SK-N-SH (cell line): ENCODE measurements around the gene STIM1. TPM values are rescaled to one million over a fixed set of nuclear protein-coding genes. Genes with fewer than 3 reads are reported as not detected.

Experiments used
- CTCF ChIA-PET: fragments of 300-600, 350-600 bp; formaldehyde crosslinking; extraction: SDS; loops from one replicate; lab custom pipeline; 2021; lab: Yijun Ruan, JAX
- POLR2A ChIA-PET: fragments of 350-600 bp; sonication (Branson Sonifier 250); formaldehyde crosslinking; extraction: SDS; loops from one replicate; lab custom pipeline; 2020; ENCODE audit warnings: antibody characterized with exemption, inconsistent platforms; lab: Yijun Ruan, JAX
- DNase-seq: peaks from one replicate; pipeline ENCODE4 v3.0.0; 2012
- H2AFZ ChIP-seq: fragments of 200-600 bp; sonication (generic); 2 replicates; pipeline ENCODE4 v1.8.1; 2016; ENCODE audit warnings: antibody characterized with exemption, mild to moderate bottlenecking, low read depth
- H3F3A ChIP-seq: fragments of 200-600 bp; sonication (generic); replicated peaks from 2 replicates; pipeline ENCODE3; 2016; ENCODE audit warnings: antibody characterized with exemption, mild to moderate bottlenecking; ENCODE audit not compliant: insufficient read depth
- H3K27ac ChIP-seq, 2 experiments: fragments of 200-500 bp in 1 of 2; fragments of 200-600 bp in 1 of 2; sonication (Bioruptor generic) in 1 of 2; sonication (generic), shearing (Covaris generic) in 1 of 2; 2 replicates each; pipeline versions ENCODE4 v1.5.1 to v1.6.1; 2014 to 2016; ENCODE audit warnings: low read depth in 2 of 2, inconsistent platforms in 1 of 2, low read length in 1 of 2, mild to moderate bottlenecking in 1 of 2, mixed read lengths in 1 of 2
- H3K27me3 ChIP-seq: fragments of 200-600 bp; sonication (generic), shearing (Covaris generic); 2 replicates; pipeline ENCODE4 v1.6.1; 2016; ENCODE audit warnings: mixed run types; ENCODE audit not compliant: insufficient read depth
- H3K36me3 ChIP-seq, 2 experiments: fragments of 200-500 bp in 1 of 2; fragments of 200-600 bp in 1 of 2; sonication (Bioruptor generic) in 1 of 2; sonication (generic) in 1 of 2; replicated peaks in 1 of 2; 2 replicates each; pipeline versions ENCODE3 to v1.5.1; 2014 to 2016; ENCODE audit warnings: low read length in 1 of 2, mild to moderate bottlenecking in 1 of 2; ENCODE audit not compliant: insufficient read depth in 2 of 2, control insufficient read depth in 1 of 2
- H3K4me1 ChIP-seq, 2 experiments: fragments of 200-500 bp in 1 of 2; fragments of 200-600 bp in 1 of 2; sonication (Bioruptor generic) in 1 of 2; sonication (generic), shearing (Covaris generic) in 1 of 2; 2 replicates each; pipeline versions ENCODE4 v1.5.1 to v1.6.1; 2014 to 2016; ENCODE audit warnings: low read depth in 1 of 2, low read length in 1 of 2, mixed run types in 1 of 2; ENCODE audit not compliant: insufficient read depth in 2 of 2, control insufficient read depth in 1 of 2
- H3K4me2 ChIP-seq: fragments of 200-600 bp; sonication (generic), shearing (Covaris generic); 2 replicates; pipeline ENCODE4 v1.6.1; 2017; ENCODE audit warnings: mixed run types
- H3K4me3 ChIP-seq, 2 experiments: fragments of 200-500 bp in 1 of 2; fragments of 200-600 bp in 1 of 2; sonication (Bioruptor generic) in 1 of 2; sonication (generic), shearing (Covaris generic) in 1 of 2; 2 replicates each; pipeline versions ENCODE4 v1.5.1 to v1.8.1; 2014 to 2016; ENCODE audit warnings: low read depth in 2 of 2, inconsistent platforms in 1 of 2, low read length in 1 of 2, mild to moderate bottlenecking in 1 of 2, mixed read lengths in 1 of 2, moderate library complexity in 1 of 2
- H3K79me2 ChIP-seq: fragments of 200-600 bp; sonication (generic); 2 replicates; pipeline ENCODE4 v1.8.1; 2017; ENCODE audit warnings: mild to moderate bottlenecking; ENCODE audit not compliant: insufficient read depth
- H3K9ac ChIP-seq: fragments of 200-600 bp; sonication (generic); 2 replicates; pipeline ENCODE4 v1.6.1; 2017; ENCODE audit warnings: mixed run types
- H3K9me2 ChIP-seq: fragments of 200-600 bp; sonication (generic); 2 replicates; pipeline ENCODE4 v1.6.1; 2017; ENCODE audit warnings: mixed run types
- H3K9me3 ChIP-seq: fragments of 200-600 bp; sonication (generic); 2 replicates; pipeline ENCODE4 v1.6.1; 2017; ENCODE audit warnings: mixed run types, mild to moderate bottlenecking, moderate library complexity
- H4K20me1 ChIP-seq: fragments of 200-600 bp; sonication (generic); 2 replicates; pipeline ENCODE4 v1.6.1; 2017; ENCODE audit warnings: mild to moderate bottlenecking, mixed run types; ENCODE audit not compliant: insufficient read depth
- CHD2 ChIP-seq: fragments of 150-350 bp; IDR thresholded peaks from 2 replicates; pipeline ENCODE4 v1.6.1; 2018; ENCODE audit warnings: low read length; ENCODE audit not compliant: partially characterized antibody
- ELF1 ChIP-seq: IDR thresholded peaks from 2 replicates; pipeline ENCODE4 v1.4.0; 2012
- EP300 ChIP-seq, 2 experiments: IDR thresholded peaks; 2 replicates each; pipeline versions ENCODE4 v1.4.0 to v1.6.1; 2012; ENCODE audit warnings: borderline replicate concordance in 1 of 2, low read depth in 1 of 2, low read length in 1 of 2
- FOSL2 ChIP-seq: IDR thresholded peaks from 2 replicates; pipeline ENCODE4 v1.4.0; 2012; ENCODE audit warnings: low read depth, mild to moderate bottlenecking, moderate library complexity, borderline replicate concordance
- FOXJ3 ChIP-seq: sonication (generic); formaldehyde crosslinking; IDR thresholded peaks from 2 replicates; pipeline ENCODE4 v1.5.1; 2020; ENCODE audit warnings: mild to moderate bottlenecking, missing genetic modification reagents
- FOXM1 ChIP-seq: IDR thresholded peaks from 2 replicates; pipeline ENCODE4 v1.4.0; 2012; ENCODE audit warnings: low read depth, mild to moderate bottlenecking
- GABPA ChIP-seq: IDR thresholded peaks from 2 replicates; pipeline ENCODE4 v1.4.0; 2012; ENCODE audit warnings: low read depth, mild to moderate bottlenecking
- MEF2A ChIP-seq: IDR thresholded peaks from 2 replicates; pipeline ENCODE4 v1.4.0; 2012; ENCODE audit warnings: low read depth, borderline replicate concordance
- NFIC ChIP-seq: IDR thresholded peaks from 2 replicates; pipeline ENCODE4 v1.4.0; 2012; ENCODE audit warnings: borderline replicate concordance
- RXRA ChIP-seq: IDR thresholded peaks from 2 replicates; pipeline ENCODE4 v1.4.0; 2012; ENCODE audit warnings: low read depth, mild to moderate bottlenecking, borderline replicate concordance
- TCF12 ChIP-seq: IDR thresholded peaks from 2 replicates; pipeline ENCODE4 v1.4.0; 2012
- USF1 ChIP-seq: IDR thresholded peaks from 2 replicates; pipeline ENCODE4 v1.4.0; 2012; ENCODE audit warnings: low read depth, borderline replicate concordance
- WGBS: methylation state at CpG from one replicate; pipeline ENCODE4 v1.1.6; 2017; ENCODE audit warnings: low lambda C conversion rate; 5-methylcytosine and 5-hydroxymethylcytosine counted together
- polyA plus RNA-seq, 3 experiments: library from polyadenylated mRNA; depleted of rRNA; stranded (reverse); fragments of >200 nt; gene quantifications; 2 replicates each; pipeline ENCODE4 v1.2.3, GENCODE V29; 2012

The STIM1 gene
- polyA plus RNA-seq, 1 of the 3 experiments (the other 2 are of a cell fraction) = 29.5 TPM

DNA sequence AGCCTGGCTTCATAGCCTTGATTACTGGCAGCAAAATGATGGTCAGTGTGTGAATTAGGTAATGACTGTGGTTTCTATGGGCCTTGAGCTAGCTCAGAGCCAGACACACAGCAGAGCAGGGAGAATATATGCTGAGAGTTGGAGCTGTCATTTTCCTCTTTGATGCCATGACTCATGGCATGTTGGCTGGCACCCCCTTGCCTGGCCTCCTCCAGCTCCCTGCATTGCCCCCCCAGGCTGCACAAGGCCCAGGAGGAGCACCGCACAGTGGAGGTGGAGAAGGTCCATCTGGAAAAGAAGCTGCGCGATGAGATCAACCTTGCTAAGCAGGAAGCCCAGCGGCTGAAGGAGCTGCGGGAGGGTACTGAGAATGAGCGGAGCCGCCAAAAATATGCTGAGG is 218.8 kb downstream of the STIM1 start (continued):
- no peak for TF ChIP-seq MEF2A

DNA sequence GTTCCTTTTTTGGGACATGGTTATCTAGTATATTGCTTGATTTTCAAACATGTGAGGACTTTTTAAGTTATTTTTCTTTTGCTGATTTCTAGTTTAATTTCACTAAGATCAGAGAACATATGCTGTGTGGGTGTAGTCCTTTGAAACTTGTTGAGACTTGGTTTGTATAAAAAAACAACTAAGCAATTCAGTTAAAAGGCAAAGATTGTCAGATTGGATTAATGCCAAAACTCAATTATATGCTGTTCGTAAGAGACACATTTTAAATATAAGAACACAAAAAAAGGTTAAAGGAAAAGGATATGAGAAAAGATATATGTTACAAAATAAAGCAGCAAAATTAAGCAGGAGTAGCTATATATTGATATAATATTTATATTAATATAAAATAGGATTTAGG is 221.3 kb downstream of the STIM1 start:
- WGBS = 93% methylated on average over 1 of the region's 1 CpG
- no peak overlapping the region for H3K9ac ChIP-seq
- no peak overlapping the region for H3K4me2 ChIP-seq
- no peaks in the 10 kb centered on the region for H3K9me3 ChIP-seq
- no peak overlapping the region for H2AFZ ChIP-seq
- H3F3A ChIP-seq = peaks cover 4% of the 10 kb centered on the region
- H3K79me2 ChIP-seq = no peaks in the 10 kb centered on the region
- H3K4me1 ChIP-seq = peaks cover 0 to 8% of the 10 kb centered on the region in 2 experiments; a peak in 2 of 4 replicates
- peaks cover 0 to 3% of the 10 kb centered on the region in 2 experiments for H3K36me3 ChIP-seq
- no peak overlapping the region for H3K27ac ChIP-seq
- no peaks in the 10 kb centered on the region for H3K9me2 ChIP-seq
- H3K27me3 ChIP-seq = no peaks in the 10 kb centered on the region
- H4K20me1 ChIP-seq = no peaks in the 10 kb centered on the region
- POLR2A ChIA-PET = no interaction called here
- CTCF ChIA-PET = interaction anchor here (1.4 kb wide), 1 partner anchor 227 kb away, joined by 12 read pairs; no protein-coding TSS in a partner anchor
- TF ChIP-seq GABPA = no peak
- H3K4me3 ChIP-seq = no peak overlapping the region
- no peak for DNase-seq

DNA sequence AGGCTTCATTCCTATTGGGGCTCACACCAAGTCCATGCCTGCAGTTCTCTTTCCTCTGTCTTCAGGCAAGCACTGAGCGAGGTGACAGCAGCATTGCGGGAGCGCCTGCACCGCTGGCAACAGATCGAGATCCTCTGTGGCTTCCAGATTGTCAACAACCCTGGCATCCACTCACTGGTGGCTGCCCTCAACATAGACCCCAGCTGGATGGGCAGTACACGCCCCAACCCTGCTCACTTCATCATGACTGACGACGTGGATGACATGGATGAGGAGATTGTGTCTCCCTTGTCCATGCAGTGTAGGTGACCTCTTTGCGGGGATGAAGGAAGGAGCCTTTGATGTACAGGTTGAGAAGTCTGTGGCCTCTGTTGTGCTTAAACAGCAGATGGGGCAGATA is 227.7 kb downstream of the STIM1 start:
- H3K4me3 ChIP-seq = no peak overlapping the region
- ChIA-PET CTCF (interaction anchor here (0.9 to 8.1 kb wide), 5 partner anchors 10 to 234 kb away, joined by 3 to 76 read pairs (median 5); partner anchors contain the start of gene STIM1), POLR2A (no interaction called here)
- TF ChIP-seq CHD2 (no peak), EP300 (IDR thresholded peaks at IDR 0.05; ENCODE audit: borderline replicate concordance in 1 of 2, low read depth in 1 of 2, low read length in 1 of 2) (no peak), MEF2A (no peak), RXRA (no peak), USF1 (no peak), NFIC (no peak), ELF1 (no peak), FOXM1 (no peak), TCF12 (no peak), FOSL2 (no peak), FOXJ3 (CRISPR knock-in tag) (no peak)
- 83% methylated on average over 9 of the region's 9 CpGs for WGBS
- H3K36me3 ChIP-seq = peaks cover 0 to 15% of the 10 kb centered on the region in 2 experiments
- no peak overlapping the region for H3K27ac ChIP-seq
- no peaks in the 10 kb centered on the region for H3K79me2 ChIP-seq
- no peak for DNase-seq
- no peaks in the 10 kb centered on the region for H4K20me1 ChIP-seq
- H3K4me1 ChIP-seq = no peaks in the 10 kb centered on the region
- H3K9me2 ChIP-seq = no peaks in the 10 kb centered on the region
- no peak overlapping the region for H3K9ac ChIP-seq
- no peaks in the 10 kb centered on the region for H3K9me3 ChIP-seq
- no peaks in the 10 kb centered on the region for H3K27me3 ChIP-seq
- H2AFZ ChIP-seq = no peak overlapping the region
- H3K4me2 ChIP-seq = no peak overlapping the region
- no peaks in the 10 kb centered on the region for H3F3A ChIP-seq
